Embryonic facial prominence (tissue), 1 donor: ENCODE measurements around the gene TESMIN.
A peak's percentile ranks its signal among the peaks of the same experiment; 100 is the strongest.

ENCODE experiments used
- DNase-seq: peaks from one replicate; pipeline ENCODE4 v3.0.0-alpha.2; 2016; ENCODE audit errors: extremely low spot score

TESMIN gene

GRCh38 chr11:68709062-68709461 lies 42.3 kb downstream of the TESMIN start:
- no peak for DNase-seq

GRCh38 chr11:68707527-68707926 lies 43.8 kb downstream of the TESMIN start:
- DNase-seq, result no peak

GRCh38 chr11:68704887-68705286 lies 46.4 kb downstream of the TESMIN start:
- no peak for DNase-seq

GRCh38 chr11:68698993-68699392 lies 52.3 kb downstream of the TESMIN start:
- no peak for DNase-seq

- no peak for DNase-seq
These were observed 55.8 kb downstream of the TESMIN start for GRCh38 chr11:68695531-68695930.

GRCh38 chr11:68694431-68695297 lies 56.7 kb downstream of the TESMIN start:
- DNase-seq, result no peak

- DNase-seq, result no peak
These were observed 57.8 kb downstream of the TESMIN start for GRCh38 chr11:68693484-68693882.

GRCh38 chr11:68692871-68693483 lies 58.3 kb downstream of the TESMIN start:
- DNase-seq, result no peak

- no peak for DNase-seq
These were observed 59.2 kb downstream of the TESMIN start for GRCh38 chr11:68692115-68692514.

- no peak for DNase-seq
These were observed 59.9 kb downstream of the TESMIN start for GRCh38 chr11:68691402-68691784.

- peak; percentile 2 for DNase-seq
These were observed 60.5 kb downstream of the TESMIN start for GRCh38 chr11:68690671-68691401.

- DNase-seq, result peak; percentile 2
These were observed 61.3 kb downstream of the TESMIN start for GRCh38 chr11:68689737-68690625.

GRCh38 chr11:68688881-68689280 lies 62.4 kb downstream of the TESMIN start:
- peak; percentile 3 for DNase-seq

- DNase-seq, result no peak
These were observed 63.3 kb downstream of the TESMIN start for GRCh38 chr11:68687986-68688385.

- no peak for DNase-seq
These were observed 64.0 kb downstream of the TESMIN start for GRCh38 chr11:68687311-68687710.

- no peak for DNase-seq
These were observed 64.8 kb downstream of the TESMIN start for GRCh38 chr11:68686486-68686885.

- no peak for DNase-seq
These were observed 65.5 kb downstream of the TESMIN start for GRCh38 chr11:68685656-68686380.

- DNase-seq, result no peak
These were observed 66.6 kb downstream of the TESMIN start, which contains the start of gene GAL for GRCh38 chr11:68684385-68685356. Gene GAL (plus strand): TSS chr11:68684544. CDS start chr11:68684924, 380 bp downstream.

- no peak for DNase-seq
These were observed 67.6 kb downstream of the TESMIN start for GRCh38 chr11:68683536-68684384.
